ENCODE data around the gene RARRES2. TPM values are rescaled to one million over a fixed set of nuclear protein-coding genes. Genes with fewer than 3 reads are reported as not detected.

The RARRES2 gene
- total RNA-seq, 1 donor from 2014 or later: 35.5 TPM

- DNase-seq: peak; percentile 75
Measured at GRCh38 chr7:150337659-150338081, 3.8 kb downstream of the RARRES2 start.

- DNase-seq: no peak
Measured at GRCh38 chr7:150337179-150337578, 4.2 kb downstream of the RARRES2 start.

DNA sequence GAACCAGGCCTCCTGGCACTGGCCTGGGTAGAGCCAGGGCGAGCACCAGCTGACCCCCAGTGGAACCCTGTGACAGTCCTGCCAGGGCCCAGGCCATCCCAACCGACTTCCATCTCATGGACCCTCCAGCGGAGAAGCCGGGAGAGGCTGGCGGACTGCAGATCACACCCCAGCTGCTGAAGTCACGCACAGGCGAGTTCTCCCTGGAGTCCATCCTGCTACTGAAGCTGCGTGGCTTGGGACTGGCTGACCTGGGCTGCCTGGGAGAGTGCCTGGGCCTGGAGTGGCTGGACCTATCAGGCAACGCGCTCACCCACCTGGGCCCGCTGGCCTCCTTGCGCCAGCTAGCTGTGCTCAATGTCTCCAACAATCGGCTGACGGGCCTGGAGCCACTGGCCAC lies 4.7 kb downstream of the RARRES2 start:
- no peak for DNase-seq

GRCh38 chr7:150335774-150336112 lies 5.7 kb downstream of the RARRES2 start:
- no peak for DNase-seq

DNA sequence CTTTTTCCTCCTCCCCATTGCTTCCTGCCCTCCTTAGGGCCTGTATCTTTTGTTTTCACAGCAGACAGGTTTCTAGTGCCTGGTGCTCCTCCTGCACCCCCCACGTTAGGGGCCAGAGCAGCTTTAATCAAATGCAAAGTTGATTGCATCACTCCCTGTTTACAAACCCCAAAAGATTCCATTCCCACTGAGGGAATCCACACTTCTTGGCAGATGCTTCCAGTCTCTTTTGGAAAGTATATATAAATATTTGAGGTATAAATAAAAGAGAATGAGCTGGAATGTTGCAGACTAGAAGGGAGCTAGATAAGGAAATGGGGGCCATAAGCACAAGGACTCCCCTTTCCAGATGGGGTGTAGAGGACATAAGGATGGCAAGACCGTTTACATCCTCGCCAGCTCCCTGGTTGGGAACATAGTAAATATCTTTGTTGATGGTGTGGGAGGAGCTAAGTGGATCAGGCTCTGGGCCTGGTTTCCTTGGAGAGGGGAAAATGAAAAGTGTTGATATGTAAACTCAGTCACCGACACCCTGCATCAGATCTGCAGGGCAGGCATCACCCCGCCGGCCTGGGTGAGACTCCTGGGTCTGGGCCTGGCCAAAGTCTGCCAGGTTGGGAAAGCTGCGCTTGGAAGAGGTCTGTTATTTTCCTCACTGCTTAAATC lies 6.2 kb downstream of the RARRES2 start:
- DNase-seq: no peak

DNA sequence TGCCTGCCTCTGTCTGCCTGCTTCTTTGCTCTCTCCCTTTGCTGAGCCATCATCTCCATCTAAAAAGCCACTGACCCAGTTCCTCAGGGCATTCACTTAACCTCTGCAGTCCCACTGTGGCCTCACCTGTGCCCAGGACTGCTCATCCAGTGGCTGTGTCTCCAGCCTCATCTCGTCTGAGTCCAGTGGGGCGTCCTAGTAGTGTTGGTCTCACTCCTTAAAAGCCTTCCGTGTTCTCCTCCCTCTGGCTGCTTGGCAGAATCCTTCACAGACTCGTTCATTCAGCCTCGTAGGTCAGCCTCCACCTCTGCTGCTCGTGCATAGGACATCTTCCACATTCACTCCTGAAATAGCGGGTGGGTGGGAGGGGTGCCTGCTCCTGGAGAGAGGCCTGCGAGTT lies 7.3 kb downstream of the RARRES2 start:
- no peak for DNase-seq

GRCh38 chr7:150333659-150334058 lies 7.8 kb downstream of the RARRES2 start:
- DNase-seq: no peak

GRCh38 chr7:150332852-150333635 lies 8.4 kb downstream of the RARRES2 start:
- DNase-seq: no peak

DNA sequence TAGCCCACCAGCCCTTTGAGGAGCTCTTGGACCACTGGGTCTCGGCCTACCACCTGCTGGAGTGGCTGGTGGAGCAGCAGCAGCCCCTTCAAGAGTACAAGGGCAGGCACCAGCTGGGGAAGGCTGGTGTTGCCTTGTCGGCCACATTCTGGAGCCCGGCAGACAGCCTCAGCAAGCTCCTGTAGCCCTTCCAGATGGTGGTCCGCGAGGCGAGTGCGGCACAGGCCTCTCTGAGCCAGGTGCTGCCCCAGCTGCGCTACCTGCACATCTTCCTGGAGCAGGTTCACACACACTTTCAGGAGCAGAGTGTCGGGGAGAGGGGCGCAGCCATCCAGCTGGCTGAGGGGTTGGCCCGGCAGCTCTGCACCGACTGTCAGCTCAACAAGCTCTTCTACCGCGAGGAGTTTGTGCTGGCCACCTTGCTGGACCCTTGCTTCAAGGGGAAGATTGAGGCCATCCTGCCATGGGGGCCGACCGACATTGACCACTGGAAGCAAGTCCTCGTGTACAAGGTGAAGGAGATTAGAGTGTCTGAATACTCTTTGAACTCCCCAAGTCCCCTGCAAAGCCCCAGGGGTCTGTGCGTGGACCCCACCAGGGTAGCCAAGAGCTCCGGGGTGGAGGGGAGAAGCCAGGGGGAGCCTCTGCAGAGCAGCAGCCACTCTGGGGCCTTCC lies 11.1 kb downstream of the RARRES2 start:
- DNase-seq: peak; percentile 84

DNA sequence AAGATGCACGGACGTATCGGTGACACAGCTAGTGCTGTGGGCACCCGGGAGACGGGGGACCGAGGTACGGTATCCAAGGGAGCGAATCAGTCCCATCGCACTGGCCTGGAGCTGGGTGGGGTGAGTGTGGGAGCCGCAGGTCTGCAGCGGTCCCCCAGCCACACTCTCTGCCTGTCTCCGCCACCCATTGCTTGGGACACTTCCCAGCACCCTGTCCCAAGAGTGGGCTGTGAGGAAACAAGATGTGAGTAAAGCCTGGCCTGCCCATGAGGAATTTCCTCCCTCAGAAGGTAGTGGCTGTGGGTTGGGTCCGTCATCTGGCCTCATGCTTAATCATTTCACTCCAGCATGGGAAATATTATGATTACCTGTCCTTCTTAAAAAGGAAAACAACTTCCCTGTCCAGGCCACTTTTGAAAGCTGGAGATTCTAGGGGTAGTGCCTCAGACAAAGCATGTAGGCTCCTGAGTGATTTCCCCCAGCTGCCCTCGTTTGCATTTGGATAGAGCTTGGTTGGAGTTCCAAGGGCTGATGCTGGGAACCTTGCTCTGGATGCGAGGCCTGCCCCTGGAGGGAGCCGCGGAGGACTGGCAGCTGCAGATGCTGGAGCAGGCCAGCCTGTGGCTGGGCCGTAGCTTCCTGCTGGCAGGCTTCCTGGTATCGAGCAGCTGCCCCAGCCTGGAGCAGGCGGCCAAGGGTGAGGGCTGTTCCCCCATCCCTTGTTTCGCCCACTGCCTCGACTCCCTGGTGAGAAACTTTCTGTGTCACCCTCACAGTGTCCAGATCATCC lies 11.9 kb downstream of the RARRES2 start:
- DNase-seq: peak; percentile 92

DNA sequence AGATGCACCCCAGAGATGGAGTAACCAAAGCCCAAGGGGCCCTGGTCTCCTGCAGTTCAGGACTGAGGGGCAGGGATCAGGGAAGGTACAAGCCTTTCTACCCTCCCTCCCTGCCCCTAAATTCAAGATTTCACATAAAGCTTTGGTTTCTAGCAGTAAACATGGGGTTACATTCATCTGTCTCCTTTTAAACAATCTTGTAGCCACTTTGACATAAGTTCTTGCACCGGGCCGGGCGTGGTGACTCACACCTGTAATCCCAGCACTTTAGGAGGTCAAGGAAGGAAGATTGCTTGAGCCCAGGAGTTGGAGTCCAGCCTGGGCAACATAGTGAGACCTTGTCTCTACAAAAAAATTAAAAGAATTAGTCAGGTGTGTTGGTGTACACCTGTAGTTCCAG lies 14.1 kb downstream of the RARRES2 start:
- DNase-seq: no peak

GRCh38 chr7:150326657-150327268 lies 14.7 kb downstream of the RARRES2 start:
- no peak for DNase-seq

DNA sequence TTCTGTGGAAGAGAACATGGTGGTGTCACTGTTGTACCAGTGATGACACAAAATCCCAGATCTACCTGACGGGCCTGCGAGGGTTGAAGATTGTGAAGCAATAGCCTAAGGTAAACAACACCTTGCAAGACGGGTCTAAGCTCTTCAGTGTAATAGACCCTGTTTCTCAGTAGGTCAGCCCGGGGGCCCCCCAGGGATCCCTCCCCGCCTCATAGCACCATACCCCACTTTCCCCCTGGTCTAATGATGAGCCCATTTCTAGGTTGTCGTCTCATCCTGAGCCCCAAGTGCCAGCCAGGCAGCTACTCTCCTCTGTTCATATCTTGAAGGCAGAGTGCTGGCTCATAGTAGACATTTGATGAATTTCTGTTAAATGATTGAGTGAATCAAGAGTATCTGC lies 15.5 kb downstream of the RARRES2 start:
- DNase-seq: no peak

GRCh38 chr7:150325110-150325611 lies 16.3 kb downstream of the RARRES2 start:
- DNase-seq: no peak

- no peak for DNase-seq
Measured at GRCh38 chr7:150324373-150324961, 17.0 kb downstream of the RARRES2 start.

GRCh38 chr7:150323682-150324372 lies 17.6 kb downstream of the RARRES2 start:
- peak; percentile 52 for DNase-seq

GRCh38 chr7:150322833-150323681 lies 18.4 kb downstream of the RARRES2 start, which contains the start of the genes ACTR3C and LRRC61:
Gene ACTR3C (minus strand): TSS chr7:150323545. CDS start chr7:150295296, 28,249 bp downstream.
Gene LRRC61 (plus strand): TSS chr7:150323355. CDS start chr7:150336862, 13,507 bp downstream.
- peak; percentile 78 for DNase-seq

GRCh38 chr7:150322114-150322832 lies 19.2 kb downstream of the RARRES2 start:
- DNase-seq: no peak

DNA sequence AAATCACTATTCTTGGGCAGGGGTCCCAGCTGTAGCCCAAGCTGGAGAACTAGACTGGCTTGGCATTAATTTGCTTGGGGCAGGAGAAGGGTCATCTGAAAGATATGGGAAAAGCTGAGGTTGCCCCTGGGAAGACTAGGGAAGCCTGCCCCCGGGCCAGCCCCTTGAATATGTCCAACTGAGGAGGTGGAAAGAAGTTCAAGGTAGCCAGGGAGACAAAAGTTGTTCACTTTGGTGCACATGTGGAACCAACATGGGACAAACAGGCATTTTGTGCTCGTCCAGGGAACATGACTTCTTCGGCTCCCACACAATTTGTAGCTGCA lies 19.7 kb downstream of the RARRES2 start:
- no peak for DNase-seq
